ENCODE data around the gene LIMS3. TPM values are rescaled to one million over a fixed set of nuclear protein-coding genes. Genes with fewer than 3 reads are reported as not detected.
"Not testable (repeated sequence)": the region's sequence is repeated elsewhere in the genome, so short reads cannot be mapped to it uniquely, and the experiment has no call there.

Gene LIMS3, protein sequence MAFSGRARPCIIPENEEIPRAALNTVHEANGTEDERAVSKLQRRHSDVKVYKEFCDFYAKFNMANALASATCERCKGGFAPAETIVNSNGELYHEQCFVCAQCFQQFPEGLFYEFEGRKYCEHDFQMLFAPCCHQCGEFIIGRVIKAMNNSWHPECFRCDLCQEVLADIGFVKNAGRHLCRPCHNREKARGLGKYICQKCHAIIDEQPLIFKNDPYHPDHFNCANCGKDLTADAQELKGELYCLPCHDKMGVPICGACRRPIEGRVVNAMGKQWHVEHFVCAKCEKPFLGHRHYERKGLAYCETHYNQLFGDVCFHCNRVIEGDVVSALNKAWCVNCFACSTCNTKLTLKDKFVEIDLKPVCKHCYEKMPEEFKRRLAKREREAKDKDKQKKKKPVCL
- polyA plus RNA-seq = under 1 TPM; 0.15 to 0.26 TPM

DNA sequence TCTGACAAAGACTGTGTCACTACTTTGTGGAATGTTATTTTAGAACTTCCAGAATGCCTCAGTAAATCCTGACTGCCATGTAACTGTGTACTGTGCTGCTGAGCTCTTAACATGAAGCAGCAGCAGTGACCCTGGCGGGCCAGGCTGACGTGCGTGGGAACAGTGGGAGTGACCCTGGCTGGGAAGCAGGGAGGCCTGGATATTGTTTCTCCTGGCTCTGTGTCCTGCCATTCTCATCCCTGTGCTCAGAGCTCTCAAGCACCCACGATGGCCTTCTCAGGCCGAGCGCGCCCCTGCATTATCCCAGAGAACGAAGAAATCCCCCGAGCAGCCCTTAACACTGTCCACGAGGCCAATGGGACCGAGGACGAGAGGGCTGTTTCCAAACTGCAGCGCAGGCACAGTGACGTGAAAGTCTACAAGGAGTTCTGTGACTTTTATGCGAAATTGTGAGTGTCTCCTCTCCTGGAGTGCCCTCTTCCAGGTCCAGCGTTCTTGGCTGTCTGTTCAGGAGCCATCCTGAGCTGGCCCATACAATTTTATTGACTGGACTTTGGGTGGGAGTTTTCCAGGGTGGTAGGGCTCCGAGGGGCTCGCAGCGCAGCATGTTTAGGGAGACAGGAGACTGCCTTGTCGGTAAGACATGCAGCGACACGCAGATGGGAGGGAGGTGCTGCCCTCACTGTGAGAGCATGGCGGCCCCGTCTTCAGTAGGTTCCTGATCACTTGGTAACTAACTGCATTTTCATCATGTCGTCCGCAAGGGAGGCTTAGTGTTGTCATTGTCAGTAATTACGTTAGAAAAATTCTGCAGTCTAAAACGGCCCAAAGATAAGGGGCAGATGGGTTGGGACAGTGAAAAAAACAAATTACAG lies at the start of gene LIMS3:
Gene LIMS3, plus strand, starts transcription at position 227 of the 875 bp plus-strand sequence. Its CDS starts 41 bp downstream, at position 268.
- WGBS, 2 donors = no CpG with 5 or more reads among the region's 28 CpGs

DNA sequence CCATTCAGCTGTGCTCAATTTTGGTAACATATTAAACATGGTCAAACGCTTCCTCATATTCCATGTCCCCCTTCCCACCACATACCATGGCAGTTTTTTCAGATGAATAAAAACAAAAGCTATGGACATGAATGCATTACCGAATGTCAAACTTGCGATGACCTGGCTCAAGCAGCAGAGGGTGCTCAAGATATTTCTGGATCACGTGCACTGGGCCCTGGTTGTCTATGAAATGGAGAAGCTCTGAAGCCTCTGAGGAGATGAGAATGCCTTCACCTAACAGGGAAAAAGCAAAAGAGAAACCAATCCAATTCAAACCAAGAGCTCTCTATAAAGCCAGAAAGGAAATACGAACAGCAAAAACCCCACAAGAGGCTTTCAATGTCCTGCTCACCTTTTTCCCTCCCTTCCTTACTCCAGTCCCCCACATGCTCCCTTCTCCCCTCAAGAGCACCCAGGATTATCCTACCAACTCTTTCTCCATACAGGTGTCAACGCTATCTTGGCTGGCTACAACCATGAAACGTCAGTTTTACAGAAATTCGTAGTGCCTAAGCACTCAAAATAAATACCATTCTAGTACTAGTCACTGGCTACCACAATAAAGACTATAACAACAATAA lies 27.2 kb upstream of the LIMS3 start:
- not testable (repeated sequence) for H3K27me3 ChIP-seq (ENCODE audit: control insufficient read depth in 1 of 2, insufficient read depth in 2 of 2, low read length in 2 of 2); H3K4me1 ChIP-seq (ENCODE audit: control insufficient read depth in 2 of 2, insufficient read depth in 2 of 2, low read length in 1 of 2); H3K36me3 ChIP-seq (ENCODE audit: control insufficient read depth in 2 of 2, insufficient read depth in 2 of 2, low read length in 1 of 2); H3K4me3 ChIP-seq (ENCODE audit: low read depth in 1 of 2, low read length in 2 of 2); H3K27ac ChIP-seq (ENCODE audit: low read depth in 2 of 2, low read length in 1 of 2); H3K9me3 ChIP-seq (ENCODE audit: control insufficient read depth in 2 of 2, insufficient read depth in 1 of 2, low read depth in 1 of 2, low read length in 1 of 2)
- no CpG with 5 or more reads among the region's 8 CpGs for WGBS, 2 donors

More for the DNA sequence above, at the start of gene LIMS3:
- not testable (repeated sequence) for H3K36me3 ChIP-seq (ENCODE audit: control insufficient read depth in 2 of 2, insufficient read depth in 2 of 2, low read length in 1 of 2); H3K9me3 ChIP-seq (ENCODE audit: control insufficient read depth in 2 of 2, insufficient read depth in 1 of 2, low read depth in 1 of 2, low read length in 1 of 2); H3K27ac ChIP-seq (ENCODE audit: low read depth in 2 of 2, low read length in 1 of 2); H3K4me3 ChIP-seq (ENCODE audit: low read depth in 1 of 2, low read length in 2 of 2); H3K27me3 ChIP-seq (ENCODE audit: control insufficient read depth in 1 of 2, insufficient read depth in 2 of 2, low read length in 2 of 2); H3K4me1 ChIP-seq (ENCODE audit: control insufficient read depth in 2 of 2, insufficient read depth in 2 of 2, low read length in 1 of 2)

DNA sequence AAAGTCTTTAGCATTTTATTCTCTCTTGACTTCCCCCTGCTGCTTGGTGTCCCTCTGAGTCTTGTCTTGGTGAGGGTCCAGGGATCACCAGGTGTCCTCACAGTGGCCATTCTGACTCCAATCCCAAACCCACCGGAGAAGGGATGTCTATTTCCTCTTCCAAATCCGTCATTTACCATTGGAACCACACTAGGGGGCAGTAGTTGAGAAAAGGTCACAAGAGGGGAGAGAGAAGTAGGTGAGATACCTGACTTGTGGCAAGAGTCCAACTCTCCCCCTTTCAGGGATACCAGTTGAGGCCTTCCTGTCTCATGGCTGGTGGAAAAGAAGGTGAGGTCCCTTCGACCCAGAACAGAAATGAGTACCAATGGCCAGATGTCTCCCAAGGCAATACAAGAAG lies 21.9 kb upstream of the LIMS3 start:
- not testable (repeated sequence) for H3K36me3 ChIP-seq (ENCODE audit: control insufficient read depth in 2 of 2, insufficient read depth in 2 of 2, low read length in 1 of 2); H3K27me3 ChIP-seq (ENCODE audit: control insufficient read depth in 1 of 2, insufficient read depth in 2 of 2, low read length in 2 of 2); H3K27ac ChIP-seq (ENCODE audit: low read depth in 2 of 2, low read length in 1 of 2); H3K4me1 ChIP-seq (ENCODE audit: control insufficient read depth in 2 of 2, insufficient read depth in 2 of 2, low read length in 1 of 2); H3K9me3 ChIP-seq (ENCODE audit: control insufficient read depth in 2 of 2, insufficient read depth in 1 of 2, low read depth in 1 of 2, low read length in 1 of 2); H3K4me3 ChIP-seq (ENCODE audit: low read depth in 1 of 2, low read length in 2 of 2)
- WGBS, 2 donors = no CpG with 5 or more reads among the region's 3 CpGs

DNA sequence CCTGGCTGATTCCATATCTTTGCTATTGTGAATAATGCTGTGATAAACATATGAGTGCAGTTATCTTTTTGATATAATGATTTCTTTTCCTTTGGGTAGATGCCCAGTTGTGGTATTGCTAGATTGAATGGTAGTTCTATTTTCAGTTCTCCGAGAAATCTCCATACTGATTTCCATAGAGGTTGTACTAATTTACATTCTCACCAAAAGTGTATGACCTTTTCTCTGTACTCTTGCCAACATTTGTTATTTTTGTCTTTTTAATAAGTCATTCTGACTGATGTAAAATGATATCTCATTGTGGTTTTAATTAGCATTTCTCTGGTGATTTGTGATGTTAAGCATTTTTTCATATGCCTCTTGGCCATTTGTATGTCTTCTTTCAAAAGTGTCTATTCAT lies 16.4 kb upstream of the LIMS3 start:
- H3K4me3 ChIP-seq (ENCODE audit: low read depth in 1 of 2, low read length in 2 of 2); H3K36me3 ChIP-seq (ENCODE audit: control insufficient read depth in 2 of 2, insufficient read depth in 2 of 2, low read length in 1 of 2); H3K27me3 ChIP-seq (ENCODE audit: control insufficient read depth in 1 of 2, insufficient read depth in 2 of 2, low read length in 2 of 2); H3K4me1 ChIP-seq (ENCODE audit: control insufficient read depth in 2 of 2, insufficient read depth in 2 of 2, low read length in 1 of 2); H3K27ac ChIP-seq (ENCODE audit: low read depth in 2 of 2, low read length in 1 of 2); H3K9me3 ChIP-seq (ENCODE audit: control insufficient read depth in 2 of 2, insufficient read depth in 1 of 2, low read depth in 1 of 2, low read length in 1 of 2): not testable (repeated sequence)
- no CpG with 5 or more reads among the region's 1 CpG for WGBS, 2 donors

DNA sequence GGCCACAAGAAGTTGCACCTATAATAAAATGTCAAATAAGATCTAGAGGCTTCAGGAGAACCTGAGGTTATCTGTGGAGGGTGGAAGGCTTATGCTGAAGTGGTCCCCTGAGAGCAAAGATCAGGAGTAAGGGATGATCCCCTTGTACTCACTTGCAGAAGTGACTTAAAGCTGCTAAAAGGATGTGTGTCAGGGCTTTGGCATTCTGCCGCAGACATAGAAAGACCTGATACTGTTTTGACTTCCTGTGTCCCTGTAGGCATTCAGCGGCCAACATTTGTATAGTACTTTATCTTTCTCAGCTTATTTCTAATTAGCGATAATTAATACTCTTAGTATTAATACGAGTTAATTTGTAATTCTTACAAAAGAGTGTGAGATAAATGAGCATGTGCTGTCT lies 10.1 kb upstream of the LIMS3 start:
- H3K4me1 ChIP-seq (ENCODE audit: control insufficient read depth in 2 of 2, insufficient read depth in 2 of 2, low read length in 1 of 2); H3K4me3 ChIP-seq (ENCODE audit: low read depth in 1 of 2, low read length in 2 of 2); H3K27me3 ChIP-seq (ENCODE audit: control insufficient read depth in 1 of 2, insufficient read depth in 2 of 2, low read length in 2 of 2); H3K36me3 ChIP-seq (ENCODE audit: control insufficient read depth in 2 of 2, insufficient read depth in 2 of 2, low read length in 1 of 2); H3K27ac ChIP-seq (ENCODE audit: low read depth in 2 of 2, low read length in 1 of 2); H3K9me3 ChIP-seq (ENCODE audit: control insufficient read depth in 2 of 2, insufficient read depth in 1 of 2, low read depth in 1 of 2, low read length in 1 of 2): not testable (repeated sequence)
- WGBS, 2 donors = no CpG with 5 or more reads among the region's 4 CpGs

DNA sequence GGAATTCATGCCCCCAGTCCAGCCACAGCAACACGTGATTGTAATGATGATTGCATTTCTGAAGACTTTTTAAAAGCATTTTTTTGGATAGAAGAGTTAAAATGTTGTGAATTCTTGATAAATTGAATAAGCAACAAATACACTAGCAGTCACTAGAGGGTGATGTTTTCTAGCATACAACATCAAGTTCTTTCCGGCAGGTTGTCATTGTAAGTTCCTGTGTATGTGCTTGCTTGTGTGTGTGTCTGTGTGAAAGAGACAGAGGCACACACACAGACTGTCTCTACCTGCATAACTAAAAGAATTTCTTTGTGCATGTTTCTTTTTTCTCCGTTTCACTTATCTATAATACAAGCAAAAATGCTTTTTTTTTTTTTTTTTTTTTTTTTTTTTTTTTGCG lies 8.6 kb upstream of the LIMS3 start:
- H3K27me3 ChIP-seq (ENCODE audit: control insufficient read depth in 1 of 2, insufficient read depth in 2 of 2, low read length in 2 of 2); H3K36me3 ChIP-seq (ENCODE audit: control insufficient read depth in 2 of 2, insufficient read depth in 2 of 2, low read length in 1 of 2); H3K4me3 ChIP-seq (ENCODE audit: low read depth in 1 of 2, low read length in 2 of 2); H3K4me1 ChIP-seq (ENCODE audit: control insufficient read depth in 2 of 2, insufficient read depth in 2 of 2, low read length in 1 of 2); H3K9me3 ChIP-seq (ENCODE audit: control insufficient read depth in 2 of 2, insufficient read depth in 1 of 2, low read depth in 1 of 2, low read length in 1 of 2); H3K27ac ChIP-seq (ENCODE audit: low read depth in 2 of 2, low read length in 1 of 2): not testable (repeated sequence)
- WGBS, 2 donors = no CpG with 5 or more reads among the region's 4 CpGs

DNA sequence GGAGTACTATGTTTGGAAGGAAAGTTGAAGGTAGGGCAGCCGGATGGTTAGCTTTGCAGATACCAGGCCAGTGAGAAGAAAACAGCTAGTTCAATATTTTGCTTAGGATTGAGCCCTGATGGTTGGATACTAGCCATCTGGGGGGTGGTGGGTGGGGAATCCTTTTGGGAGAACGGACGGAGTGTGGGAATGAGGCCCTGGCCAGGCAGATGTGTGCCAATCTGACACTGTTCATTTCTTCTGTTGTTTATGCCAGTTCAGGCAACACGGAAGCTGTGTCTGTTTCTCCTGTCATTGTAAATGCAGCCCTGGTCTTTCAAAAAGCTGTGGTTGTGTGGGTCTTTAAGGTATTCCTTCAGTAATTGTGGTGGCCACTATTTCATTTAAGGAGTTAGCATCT lies 7.5 kb upstream of the LIMS3 start:
- not testable (repeated sequence) for H3K4me1 ChIP-seq (ENCODE audit: control insufficient read depth in 2 of 2, insufficient read depth in 2 of 2, low read length in 1 of 2); H3K4me3 ChIP-seq (ENCODE audit: low read depth in 1 of 2, low read length in 2 of 2); H3K27ac ChIP-seq (ENCODE audit: low read depth in 2 of 2, low read length in 1 of 2); H3K36me3 ChIP-seq (ENCODE audit: control insufficient read depth in 2 of 2, insufficient read depth in 2 of 2, low read length in 1 of 2); H3K9me3 ChIP-seq (ENCODE audit: control insufficient read depth in 2 of 2, insufficient read depth in 1 of 2, low read depth in 1 of 2, low read length in 1 of 2); H3K27me3 ChIP-seq (ENCODE audit: control insufficient read depth in 1 of 2, insufficient read depth in 2 of 2, low read length in 2 of 2)
- no CpG with 5 or more reads among the region's 4 CpGs for WGBS, 2 donors

DNA sequence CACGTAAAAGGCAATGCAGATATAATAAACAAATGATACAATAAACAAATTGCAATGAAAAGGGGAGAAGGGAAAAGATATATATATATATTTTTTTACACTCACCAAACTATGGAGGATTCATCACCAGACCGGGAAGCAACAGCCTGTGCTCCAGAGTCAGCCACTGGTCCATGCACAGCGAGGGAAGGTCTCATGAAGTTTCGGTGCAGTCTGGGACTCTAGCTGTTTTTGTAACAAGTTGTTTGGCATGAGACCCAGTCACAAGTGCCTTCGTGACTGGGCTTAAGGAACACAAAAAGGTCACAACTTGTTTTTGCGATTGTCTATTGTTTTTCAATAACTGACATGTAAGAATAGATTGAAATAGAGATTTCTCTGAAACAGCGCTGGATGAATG lies 4.8 kb upstream of the LIMS3 start:
- H3K27me3 ChIP-seq (ENCODE audit: control insufficient read depth in 1 of 2, insufficient read depth in 2 of 2, low read length in 2 of 2); H3K9me3 ChIP-seq (ENCODE audit: control insufficient read depth in 2 of 2, insufficient read depth in 1 of 2, low read depth in 1 of 2, low read length in 1 of 2); H3K4me1 ChIP-seq (ENCODE audit: control insufficient read depth in 2 of 2, insufficient read depth in 2 of 2, low read length in 1 of 2); H3K36me3 ChIP-seq (ENCODE audit: control insufficient read depth in 2 of 2, insufficient read depth in 2 of 2, low read length in 1 of 2); H3K4me3 ChIP-seq (ENCODE audit: low read depth in 1 of 2, low read length in 2 of 2); H3K27ac ChIP-seq (ENCODE audit: low read depth in 2 of 2, low read length in 1 of 2): not testable (repeated sequence)
- WGBS, 2 donors = no CpG with 5 or more reads among the region's 7 CpGs

DNA sequence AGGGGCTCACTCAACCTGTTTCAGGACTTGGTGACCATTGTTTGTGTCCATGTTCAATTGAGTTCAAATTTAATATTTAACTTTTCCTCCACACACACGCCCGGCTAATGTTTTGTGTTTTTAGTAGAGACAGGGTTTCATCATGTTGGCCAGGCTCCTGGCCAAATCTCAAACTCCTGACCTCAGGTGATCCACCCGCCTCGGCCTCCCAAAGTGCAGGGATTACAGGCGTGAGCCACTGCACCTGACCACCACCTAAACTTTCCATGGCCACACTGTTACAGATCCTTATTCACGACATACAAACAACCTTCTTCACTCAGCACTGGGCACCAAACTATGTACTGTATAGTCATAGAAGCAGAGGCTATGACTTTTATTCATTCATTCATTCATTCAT lies 4.3 kb upstream of the LIMS3 start:
- not testable (repeated sequence) for H3K27me3 ChIP-seq (ENCODE audit: control insufficient read depth in 1 of 2, insufficient read depth in 2 of 2, low read length in 2 of 2); H3K4me3 ChIP-seq (ENCODE audit: low read depth in 1 of 2, low read length in 2 of 2); H3K36me3 ChIP-seq (ENCODE audit: control insufficient read depth in 2 of 2, insufficient read depth in 2 of 2, low read length in 1 of 2); H3K27ac ChIP-seq (ENCODE audit: low read depth in 2 of 2, low read length in 1 of 2); H3K9me3 ChIP-seq (ENCODE audit: control insufficient read depth in 2 of 2, insufficient read depth in 1 of 2, low read depth in 1 of 2, low read length in 1 of 2); H3K4me1 ChIP-seq (ENCODE audit: control insufficient read depth in 2 of 2, insufficient read depth in 2 of 2, low read length in 1 of 2)
- no CpG with 5 or more reads among the region's 6 CpGs for WGBS, 2 donors

Measured in esophagus (tissue), 2 donors.